Neural cell (in vitro differentiated cells): Measurements from ENCODE around the gene PCGF3. TPM values are rescaled to one million over a fixed set of nuclear protein-coding genes. Genes with fewer than 3 reads are reported as not detected.

ENCODE experiments used
- H2AFZ ChIP-seq: fragments of 200-600, 300-800 bp; sonication (generic), shearing (Covaris generic); 2 replicates; pipeline ENCODE4 v1.6.0; 2014; ENCODE audit warnings: low read depth, mild to moderate bottlenecking, antibody characterized with exemption, low read length, moderate library complexity
- H3F3A ChIP-seq: fragments of 200-600 bp; shearing (Covaris generic); 2 replicates; pipeline ENCODE4 v1.6.1; 2016; ENCODE audit warnings: mild to moderate bottlenecking, moderate library complexity, mixed read lengths, antibody characterized with exemption, low read length; ENCODE audit not compliant: insufficient read depth, poor library complexity, severe bottlenecking
- H3K27ac ChIP-seq: fragments of 200-600, 300-800 bp; sonication (generic), shearing (Covaris generic); 2 replicates; pipeline ENCODE4 v1.5.1; 2014; ENCODE audit warnings: mild to moderate bottlenecking, low read length, moderate library complexity
- H3K27me3 ChIP-seq: fragments of 300-800, 200-600 bp; sonication (generic), shearing (Covaris generic); 2 replicates; pipeline ENCODE4 v1.6.0; 2014; ENCODE audit warnings: mild to moderate bottlenecking, low read depth, low read length, moderate library complexity; ENCODE audit not compliant: insufficient read depth
- H3K36me3 ChIP-seq: fragments of 300-800, 200-600 bp; sonication (generic), shearing (Covaris generic); 2 replicates; pipeline ENCODE4 v1.5.1; 2014; ENCODE audit warnings: mild to moderate bottlenecking, antibody characterized with exemption, low read length, moderate library complexity; ENCODE audit not compliant: insufficient read depth
- H3K4me2 ChIP-seq: fragments of 300-800, 200-600 bp; sonication (generic), shearing (Covaris generic); 2 replicates; pipeline ENCODE4 v1.6.0; 2014; ENCODE audit warnings: mild to moderate bottlenecking, low read length
- H3K4me3 ChIP-seq: fragments of 300-800, 200-600 bp; sonication (generic), shearing (Covaris generic); 2 replicates; pipeline ENCODE4 v1.5.1; 2014; ENCODE audit warnings: mild to moderate bottlenecking, low read length, moderate library complexity
- H3K79me2 ChIP-seq: fragments of 200-600 bp; shearing (Covaris generic); replicated peaks from 2 replicates; pipeline ENCODE4 v1.6.0; 2014; ENCODE audit warnings: mild to moderate bottlenecking, low read length, moderate library complexity; ENCODE audit not compliant: insufficient read depth
- H3K9ac ChIP-seq: fragments of 300-800, 200-600 bp; sonication (generic), shearing (Covaris generic); 2 replicates; pipeline ENCODE4 v1.6.1; 2016; ENCODE audit warnings: mild to moderate bottlenecking, low read length, mixed read lengths
- H3K9me2 ChIP-seq: fragments of 200-600 bp; shearing (Covaris generic); 2 replicates; pipeline ENCODE4 v1.6.1; 2016; ENCODE audit warnings: mild to moderate bottlenecking, low read length, mixed read lengths; ENCODE audit not compliant: insufficient read depth
- H3K9me3 ChIP-seq: fragments of 200-600, 300-800 bp; sonication (generic), shearing (Covaris generic); 2 replicates; pipeline ENCODE4 v1.6.1; 2016; ENCODE audit warnings: mild to moderate bottlenecking, mixed run types, low read length, moderate library complexity, mixed read lengths
- H4K20me1 ChIP-seq: fragments of 200-600 bp; shearing (Covaris generic); 2 replicates; pipeline ENCODE4 v1.6.1; 2016; ENCODE audit warnings: mild to moderate bottlenecking, mixed run types; ENCODE audit not compliant: insufficient read depth
- CTCF ChIP-seq: fragments of 450-650 bp; IDR thresholded peaks from 2 replicates; pipeline ENCODE4 v1.5.1; 2014; ENCODE audit warnings: antibody characterized with exemption, mild to moderate bottlenecking, moderate library complexity; ENCODE audit not compliant: poor library complexity, severe bottlenecking
- EP300 ChIP-seq: fragments of 450-650 bp; conservative IDR thresholded peaks from 2 replicates; pipeline ENCODE4 v1.6.1; 2014; ENCODE audit warnings: antibody characterized with exemption, mild to moderate bottlenecking, moderate library complexity; ENCODE audit not compliant: poor library complexity, severe bottlenecking
- EZH2 ChIP-seq: fragments of 200-600, 300-800 bp; shearing (Covaris generic), sonication (generic); IDR thresholded peaks from 2 replicates; pipeline ENCODE4 v1.6.1; 2014; ENCODE audit warnings: antibody characterized with exemption, low read length, borderline replicate concordance, mild to moderate bottlenecking; ENCODE audit not compliant: insufficient read depth, poor library complexity, severe bottlenecking
- MXI1 ChIP-seq: fragments of 450-650 bp; conservative IDR thresholded peaks from 2 replicates; pipeline ENCODE4 v1.6.1; 2014; ENCODE audit warnings: antibody characterized with exemption, mild to moderate bottlenecking; ENCODE audit not compliant: poor library complexity, severe bottlenecking
- POLR2AphosphoS5 ChIP-seq: IDR thresholded peaks from 2 replicates; pipeline ENCODE4 v1.6.1; 2012
- RAD21 ChIP-seq: fragments of 450-650 bp; conservative IDR thresholded peaks from 2 replicates; pipeline ENCODE4 v1.6.1; 2014; ENCODE audit warnings: antibody characterized with exemption, mild to moderate bottlenecking, moderate library complexity
- REST ChIP-seq: IDR thresholded peaks from 2 replicates; pipeline ENCODE4 v1.6.1; 2012; ENCODE audit warnings: borderline replicate concordance
- SMC3 ChIP-seq: fragments of 450-650 bp; conservative IDR thresholded peaks from 2 replicates; pipeline ENCODE4 v1.6.1; 2014; ENCODE audit warnings: antibody characterized with exemption, mild to moderate bottlenecking, moderate library complexity; ENCODE audit not compliant: poor library complexity
- TAF1 ChIP-seq: IDR thresholded peaks from 2 replicates; pipeline ENCODE4 v1.6.1; 2012; ENCODE audit warnings: low read depth
- polyA plus RNA-seq: library from polyadenylated mRNA; depleted of rRNA; stranded (reverse); fragments of >200 nt; gene quantifications from 2 replicates; pipeline ENCODE4 v1.2.3, GENCODE V29; 2014

Gene PCGF3
- polyA plus RNA-seq, 1 donor from 2014 or later = 117 TPM

GRCh38 chr4:729336-730315 is 24.0 kb downstream of the PCGF3 start:
- H3K36me3 ChIP-seq = no peaks in the 10 kb centered on the region
- H3K79me2 ChIP-seq = peaks cover 39% of the 10 kb centered on the region
- H3K4me2 ChIP-seq = no peak overlapping the region

More at GRCh38 chr4:729336-730315, 24.0 kb downstream of the PCGF3 start:
- TF ChIP-seq CTCF = no peak
- TF ChIP-seq REST = no peak
- TF ChIP-seq TAF1 = no peak
- TF ChIP-seq RAD21 = no peak
- no peak for TF ChIP-seq POLR2AphosphoS5
- TF ChIP-seq EZH2 = no peak
- no peak for TF ChIP-seq SMC3
- no peak for TF ChIP-seq MXI1
- TF ChIP-seq EP300 = no peak
- Histone ChIP-seq H3F3A (no peaks in the 10 kb centered on the region), H2AFZ (no peak overlapping the region), H4K20me1 (peaks cover 13% of the 10 kb centered on the region), H3K9me2 (no peaks in the 10 kb centered on the region), H3K27ac (no peak overlapping the region), H3K9me3 (no peaks in the 10 kb centered on the region), H3K27me3 (no peaks in the 10 kb centered on the region), H3K9ac (no peak overlapping the region), H3K4me3 (no peak overlapping the region)
